ENCODE measurements around the gene FAM43B. TPM values are rescaled to one million over a fixed set of nuclear protein-coding genes. Genes with fewer than 3 reads are reported as not detected.
"Not testable (repeated sequence)": the region's sequence is repeated elsewhere in the genome, so short reads cannot be mapped to it uniquely, and the experiment has no call there.

FAM43B gene
- polyA plus RNA-seq (ENCODE audit: insufficient read length), result 0.72 TPM

DNA sequence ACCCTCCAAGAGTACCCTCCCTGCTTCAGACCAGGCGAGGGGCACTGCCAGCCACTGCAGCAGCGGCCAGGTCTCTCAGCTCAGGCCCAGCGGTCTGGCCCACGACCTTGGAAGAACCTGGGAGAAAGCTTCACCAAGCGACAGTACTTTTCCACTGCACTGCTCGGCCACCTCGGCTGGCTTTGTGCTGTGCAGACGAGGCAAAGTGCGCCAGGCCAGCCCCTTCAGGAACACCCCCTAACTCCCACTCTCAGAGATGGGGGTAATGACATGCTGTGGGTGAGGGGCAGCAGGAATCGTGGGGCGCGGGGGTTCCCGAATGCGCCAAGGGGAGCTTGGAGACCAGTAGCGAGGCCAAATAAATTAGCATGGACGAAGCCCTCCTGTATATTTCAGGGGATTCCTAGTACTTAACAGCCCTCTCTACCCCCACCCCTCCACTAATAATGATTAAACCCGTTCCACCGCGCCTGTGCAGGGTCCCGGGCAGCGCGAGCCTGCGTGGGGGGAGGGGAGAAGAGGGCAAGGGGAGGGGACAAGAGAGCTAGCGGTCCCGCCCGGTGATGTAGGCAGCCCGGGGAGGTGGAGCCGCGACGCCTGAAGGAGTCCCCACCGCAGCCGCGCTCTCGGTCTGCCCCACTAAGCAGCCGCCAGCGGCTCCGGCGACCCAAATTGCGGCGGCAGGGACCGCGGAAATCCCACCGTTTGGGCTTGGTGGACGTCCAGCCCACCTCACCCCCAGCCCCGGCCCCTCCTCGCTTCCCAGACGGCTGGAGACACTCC is at the start of gene FAM43B:
Gene FAM43B, plus strand, starts transcription at position 629 of the 783 bp plus-strand sequence. CDS start 401 bp downstream, outside the sequence.
- peak; percentile 87 for DNase-seq

DNA sequence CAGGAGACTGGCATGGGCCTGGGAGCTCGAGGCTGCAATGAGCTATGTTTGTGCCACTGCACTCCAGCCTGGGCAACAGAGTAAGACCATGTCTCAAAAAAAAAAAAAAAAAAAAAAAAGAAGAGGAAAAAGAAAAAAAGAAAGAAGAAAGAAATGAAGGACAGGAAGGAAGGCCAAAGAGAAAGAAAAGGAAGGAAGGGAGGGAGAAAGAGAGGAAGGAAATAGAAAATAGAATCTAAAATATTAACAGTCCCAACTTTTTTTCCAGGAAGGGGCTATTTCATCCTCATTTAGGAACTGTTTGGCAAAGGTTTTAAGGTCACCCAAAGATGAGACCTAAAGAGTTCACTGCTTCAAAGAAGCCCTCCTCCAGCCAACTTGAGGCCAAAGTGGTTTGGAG is 46.9 kb upstream of the FAM43B start:
- no peak for DNase-seq

DNA sequence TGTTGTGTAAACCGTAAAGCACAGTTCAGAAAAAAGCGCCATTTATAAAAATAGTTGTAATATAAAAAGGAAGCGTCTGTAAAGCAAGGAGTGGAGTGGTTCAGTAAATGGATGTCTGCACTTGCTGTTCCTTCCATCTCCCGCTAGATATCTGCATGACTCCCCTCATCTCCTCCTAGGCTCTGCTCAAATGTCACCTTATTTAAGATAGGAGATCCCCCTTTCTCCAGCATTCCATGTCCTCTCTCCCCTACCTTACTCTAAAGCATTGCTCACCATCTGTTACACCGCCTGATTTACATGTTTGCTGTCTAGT is 45.2 kb upstream of the FAM43B start:
- no peak for DNase-seq

- peak; percentile 96 for DNase-seq
These were observed 44.6 kb upstream of the FAM43B start, which contains the start of gene MUL1 for GRCh38 chr1:20507564-20508410. MUL1 (minus strand) TSS chr1:20508151; CDS start chr1:20508024, 127 bp downstream.

DNA sequence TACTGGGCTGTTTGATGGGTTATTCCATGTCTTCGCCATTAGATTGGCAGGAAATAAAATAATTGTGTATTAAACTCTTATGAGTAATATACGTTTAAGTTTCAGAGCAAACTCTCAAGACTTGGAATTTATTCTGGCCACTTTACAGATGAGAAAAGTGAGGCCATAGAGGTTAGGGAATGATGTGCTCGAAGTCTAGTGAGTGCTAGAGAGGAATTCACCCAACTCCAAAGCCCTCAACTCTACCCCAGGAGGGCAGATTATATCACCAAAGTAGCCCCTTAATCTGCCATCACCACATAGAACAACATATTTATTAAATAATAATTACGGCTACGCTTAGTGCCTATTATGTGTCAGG is 44.0 kb upstream of the FAM43B start:
- DNase-seq, result no peak

GRCh38 chr1:20511518-20512428 is 40.6 kb upstream of the FAM43B start:
- no peak for DNase-seq

DNA sequence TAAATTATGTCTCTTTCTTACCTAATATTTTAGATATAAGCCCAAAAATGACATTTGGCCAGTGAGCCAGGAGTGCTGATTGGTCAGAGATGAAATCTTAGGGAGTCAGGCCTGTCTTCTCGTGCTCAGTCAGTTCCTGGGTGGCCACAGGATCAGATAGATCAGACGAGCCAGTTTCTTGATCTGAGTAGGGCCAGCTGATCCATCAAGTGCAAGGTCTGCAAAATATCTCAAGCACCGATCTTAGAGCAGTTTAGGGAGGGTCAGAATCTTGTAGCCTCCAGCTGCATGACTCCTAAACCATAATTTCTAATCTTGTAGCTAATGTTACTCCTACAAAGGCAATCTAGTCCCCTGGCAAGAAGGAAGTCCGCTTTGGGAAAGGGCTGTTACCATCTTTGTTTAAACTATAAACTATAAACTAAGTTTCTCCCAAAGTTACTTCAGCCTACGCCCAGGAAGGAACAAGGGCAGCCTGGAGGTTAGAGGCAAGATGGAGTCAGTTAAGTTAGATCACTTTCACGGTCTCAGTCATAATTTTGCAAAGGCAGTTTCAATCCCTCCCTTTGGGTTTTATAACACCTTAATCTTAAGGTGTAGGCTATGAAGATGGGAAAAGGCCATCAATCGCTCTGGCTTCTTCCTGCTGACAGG is 32.6 kb upstream of the FAM43B start:
- not testable (repeated sequence) for DNase-seq

GRCh38 chr1:20521960-20522861 is 30.2 kb upstream of the FAM43B start:
- DNase-seq, result peak; percentile 78

GRCh38 chr1:20526267-20526666 is 26.1 kb upstream of the FAM43B start:
- no peak for DNase-seq

GRCh38 chr1:20528221-20528620 is 24.2 kb upstream of the FAM43B start:
- no peak for DNase-seq

DNA sequence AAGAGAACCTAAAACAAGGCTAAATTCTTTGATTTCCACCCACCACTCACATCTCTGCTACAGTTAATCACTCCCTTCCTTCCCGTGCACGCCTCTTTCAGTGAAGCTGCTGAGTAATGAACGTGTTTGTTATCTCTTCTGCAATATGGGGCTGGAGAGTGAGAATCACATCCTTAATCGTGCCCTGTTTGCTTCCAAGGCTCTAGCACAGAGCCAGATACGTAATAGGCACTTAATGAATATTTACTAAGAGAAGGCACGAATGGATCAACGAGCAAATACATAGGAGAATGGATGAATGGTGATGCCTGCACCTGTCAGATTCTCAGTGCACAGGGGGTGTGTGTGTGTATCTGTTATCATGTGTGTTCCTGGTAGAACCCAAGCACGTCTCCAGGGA is 22.1 kb upstream of the FAM43B start:
- DNase-seq, result no peak

DNA sequence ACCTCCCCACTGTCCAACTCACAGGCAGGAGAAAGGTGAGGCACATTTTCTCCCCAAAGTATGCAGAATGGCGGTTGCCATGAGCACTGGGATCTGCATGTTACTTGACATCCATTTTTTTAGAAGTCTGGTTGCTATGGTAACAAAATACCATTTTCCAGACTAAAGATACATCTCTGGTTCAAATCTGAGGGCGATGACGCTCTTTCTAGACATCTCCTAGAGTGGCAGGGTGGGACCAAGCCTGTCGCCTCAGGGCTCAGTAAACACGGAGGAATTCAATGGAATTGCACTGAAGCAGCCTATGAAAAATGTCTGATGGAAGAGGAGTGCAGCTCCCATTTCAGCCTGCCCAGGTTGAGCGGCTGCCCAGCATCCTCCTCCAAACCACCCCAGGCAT is 21.5 kb upstream of the FAM43B start:
- no peak for DNase-seq

DNA sequence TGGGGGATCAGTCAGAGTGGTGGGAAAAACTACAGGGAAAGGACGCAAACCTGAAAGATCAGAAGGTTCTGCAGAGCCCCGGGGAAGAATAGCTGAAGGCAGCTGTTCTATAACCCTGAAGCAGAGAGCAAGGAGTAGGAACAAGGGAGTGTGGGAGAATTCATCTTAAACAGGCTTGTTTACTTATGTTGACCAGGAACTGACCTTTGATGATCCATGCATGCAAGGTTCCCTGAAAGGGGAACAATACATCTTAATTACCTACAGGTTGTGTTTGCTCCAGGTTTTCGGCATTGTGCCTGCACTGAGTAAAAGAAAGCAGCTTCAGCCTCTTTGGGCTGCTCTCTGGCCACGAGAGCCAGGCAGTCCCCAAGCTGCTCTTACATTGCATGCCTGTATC is 18.7 kb upstream of the FAM43B start:
- no peak for DNase-seq

DNA sequence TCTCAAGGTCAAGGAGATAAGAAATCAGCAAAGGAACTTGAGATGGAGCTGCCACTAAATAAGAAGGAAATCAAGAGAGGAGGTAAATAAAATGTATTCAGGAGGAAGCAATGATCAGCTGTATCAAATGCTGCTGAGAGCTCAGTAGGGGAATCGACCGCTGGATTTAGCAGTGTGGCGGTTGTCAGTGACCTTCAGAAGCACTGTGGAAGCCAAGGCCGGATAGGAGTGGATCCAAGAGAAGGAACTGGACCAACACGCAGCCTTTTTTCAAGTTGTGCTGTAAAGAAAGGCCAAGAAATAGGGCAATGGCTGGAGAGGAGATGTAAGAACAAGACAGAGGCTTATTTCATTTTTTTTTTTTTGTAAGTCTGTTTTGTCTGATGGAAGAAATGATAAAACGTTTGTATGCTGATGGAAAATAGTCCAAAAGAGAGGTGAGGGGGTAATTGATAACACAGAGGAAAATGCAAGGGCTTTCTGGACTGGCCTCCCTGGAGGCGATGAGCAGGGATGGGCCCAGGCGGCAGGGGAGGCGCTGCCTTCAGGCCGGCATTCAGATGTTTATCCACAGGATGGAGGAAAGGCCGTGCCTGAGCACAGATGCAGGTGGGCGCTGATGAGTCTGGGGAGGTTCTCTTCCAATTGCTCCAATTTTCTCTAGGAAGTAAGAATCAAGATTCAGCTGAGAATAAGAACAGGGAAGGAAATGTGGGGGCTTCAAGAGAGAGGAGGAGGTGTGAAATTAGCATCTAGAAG is 17.5 kb upstream of the FAM43B start:
- no peak for DNase-seq

GRCh38 chr1:20538227-20538626 is 14.1 kb upstream of the FAM43B start:
- DNase-seq, result no peak

DNA sequence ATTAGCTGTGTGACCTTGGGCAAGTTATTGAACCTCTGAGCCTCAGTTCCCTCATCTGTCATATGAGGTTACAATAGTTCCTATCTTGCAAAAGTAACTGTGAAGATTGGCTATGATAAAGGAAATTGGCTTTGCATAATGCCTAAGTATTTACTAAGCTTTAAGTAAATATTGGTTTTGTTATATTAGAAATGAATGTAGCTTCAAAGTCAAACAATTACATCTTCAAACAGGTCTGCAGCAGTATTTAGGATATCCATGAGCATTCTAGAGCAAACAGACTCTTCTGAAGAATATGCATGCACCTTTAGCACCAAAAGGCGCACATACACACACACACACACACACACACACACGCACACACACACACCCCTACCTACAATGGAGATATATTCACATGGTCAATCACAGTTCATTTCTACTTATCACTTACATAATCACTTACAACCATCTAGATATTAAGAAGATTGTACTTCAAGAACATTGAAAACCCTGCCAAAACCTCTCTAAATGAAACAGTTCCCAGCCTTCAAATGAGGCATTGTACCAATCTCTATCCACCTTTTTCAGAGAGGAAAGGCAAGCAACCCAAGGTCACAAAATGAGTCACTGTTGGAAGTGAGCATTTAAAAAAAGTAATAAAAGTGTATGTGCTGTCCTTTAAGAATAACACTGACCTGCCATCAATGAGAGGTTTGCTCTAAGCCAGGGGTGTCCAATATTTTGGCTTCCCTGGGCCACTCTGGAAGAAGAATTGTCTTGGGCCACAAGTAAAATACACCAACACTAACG is 13.4 kb upstream of the FAM43B start:
- DNase-seq, result no peak

GRCh38 chr1:20540281-20540680 is 12.1 kb upstream of the FAM43B start:
- DNase-seq, result no peak

- DNase-seq, result no peak
These were observed 5.7 kb upstream of the FAM43B start for GRCh38 chr1:20546637-20547036.

GRCh38 chr1:20551161-20551560 is 1.2 kb upstream of the FAM43B start:
- no peak for DNase-seq
